GM12892 (cell line): Measurements from ENCODE around the gene IL9.

Source experiments
- DNase-seq: peaks from one replicate; pipeline ENCODE4 v3.0.0; 2011; ENCODE audit not compliant: insufficient read length
- FAIRE-seq: peaks from 2 replicates; lab custom pipeline; 2011; peaks lifted over from hg19 to GRCh38; lab: Jason Lieb, UNC
- POLR2A ChIP-seq: IDR thresholded peaks from 2 replicates; pipeline ENCODE4 v1.6.1; 2011; ENCODE audit warnings: low read depth, low read length, control low read depth
- POLR2AphosphoS5 ChIP-seq: IDR thresholded peaks from 2 replicates; pipeline ENCODE4 v1.6.1; 2011; ENCODE audit warnings: low read depth, low read length, control low read depth
- TAF1 ChIP-seq: IDR thresholded peaks from 2 replicates; pipeline ENCODE4 v1.6.1; 2011; ENCODE audit warnings: low read depth, mild to moderate bottlenecking, control low read depth, low read length, borderline replicate concordance

The IL9 gene

DNA sequence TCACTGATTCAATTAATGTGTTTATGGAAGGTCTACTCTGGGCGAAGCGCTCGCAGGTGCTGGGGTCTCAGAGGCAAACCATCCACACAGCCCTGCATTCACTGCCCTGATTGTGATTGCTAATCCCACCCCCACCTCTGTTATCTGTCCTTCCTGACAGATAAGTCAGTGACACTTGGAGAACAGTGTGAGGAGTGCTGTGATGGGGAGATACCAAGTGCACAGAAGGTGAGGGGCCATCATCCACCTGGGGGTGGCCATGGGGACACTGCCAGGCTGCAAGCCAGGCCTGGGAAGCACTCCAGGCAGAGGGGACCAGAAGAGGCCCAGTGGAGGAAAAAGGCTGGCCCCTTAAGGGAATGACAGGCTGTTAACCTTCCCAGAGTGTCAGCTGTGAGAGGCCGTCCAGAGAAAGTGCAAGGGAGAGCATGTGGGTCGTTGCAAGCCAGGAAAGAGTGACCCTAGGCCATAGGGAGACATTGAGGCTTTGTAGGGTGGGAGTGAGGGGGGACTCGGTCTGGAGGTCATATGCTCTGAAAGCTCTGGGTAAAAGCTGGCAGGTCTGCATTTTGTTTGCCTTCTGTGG, 18.0 kb downstream of the IL9 start:
- TF ChIP-seq TAF1 (no peak), POLR2A (no peak), POLR2AphosphoS5 (no peak)
- DNase-seq (no peak), FAIRE-seq (no peak)

DNA sequence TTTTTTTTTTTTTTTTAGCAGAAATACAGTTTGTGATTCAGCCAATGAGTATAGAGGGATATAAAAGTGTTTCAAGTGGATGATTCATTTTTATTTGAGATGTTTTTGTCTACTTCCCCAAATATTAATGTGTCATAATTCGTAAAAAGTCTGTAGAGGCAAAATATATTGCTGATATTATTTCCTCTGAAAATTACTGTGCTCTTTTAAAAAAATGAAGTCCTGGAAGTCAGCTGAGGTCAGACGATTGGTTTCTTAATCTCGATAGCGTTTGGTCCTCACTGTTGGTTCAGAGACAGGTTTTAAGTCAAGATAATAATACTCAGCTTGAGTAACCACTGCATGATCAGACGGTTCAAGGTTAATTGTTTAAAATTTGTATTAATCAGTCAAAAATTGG, 19.5 kb downstream of the IL9 start:
- DNase-seq (no peak), FAIRE-seq (no peak)
- TF ChIP-seq TAF1, result no peak
- TF ChIP-seq POLR2AphosphoS5, result no peak
- no peak for TF ChIP-seq POLR2A

DNA sequence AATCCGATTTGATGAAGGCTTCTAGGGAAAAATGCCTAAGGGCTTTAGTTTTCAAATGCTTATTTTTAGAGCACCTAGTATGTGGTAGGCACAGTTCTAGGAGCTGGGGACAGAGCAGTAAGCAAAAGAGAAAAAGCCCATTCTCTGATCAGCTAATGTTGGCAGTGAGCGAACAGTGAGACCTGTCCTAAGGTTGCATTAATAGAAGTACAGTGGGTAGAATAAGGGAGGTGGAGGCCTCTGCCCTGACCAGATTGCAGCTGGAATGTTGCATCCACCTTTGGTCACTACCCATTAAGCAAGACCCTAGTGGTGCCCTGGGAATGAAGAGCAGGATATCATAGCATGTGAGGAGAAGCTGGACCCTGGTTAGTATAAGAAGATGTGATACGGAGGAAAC, 20.1 kb downstream of the IL9 start:
- DNase-seq, result no peak
- no peak for FAIRE-seq
- TF ChIP-seq TAF1 (no peak), POLR2AphosphoS5 (no peak), POLR2A (no peak)

DNA sequence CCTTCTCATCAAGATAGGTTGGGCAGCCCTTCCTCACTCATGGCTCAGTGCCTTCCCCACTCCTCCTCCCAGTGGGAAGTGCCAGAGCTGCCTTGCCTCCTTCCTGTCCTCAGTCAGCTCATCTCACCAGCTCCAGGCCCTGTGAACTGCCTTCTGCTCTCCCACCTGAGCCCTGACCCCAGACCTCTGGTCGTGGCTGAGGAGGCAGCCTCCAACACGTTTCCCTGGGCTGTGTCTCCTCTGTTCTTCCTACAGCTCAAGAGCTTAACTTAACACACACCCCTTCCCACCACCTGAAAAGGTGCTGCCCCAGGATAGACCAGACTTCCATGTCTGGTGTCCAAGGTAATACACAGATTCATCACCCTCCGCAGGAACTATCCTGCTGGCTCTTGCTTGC, 21.2 kb downstream of the IL9 start:
- DNase-seq (no peak), FAIRE-seq (no peak)
- no peak for TF ChIP-seq TAF1
- TF ChIP-seq POLR2A, result no peak
- TF ChIP-seq POLR2AphosphoS5, result no peak

DNA sequence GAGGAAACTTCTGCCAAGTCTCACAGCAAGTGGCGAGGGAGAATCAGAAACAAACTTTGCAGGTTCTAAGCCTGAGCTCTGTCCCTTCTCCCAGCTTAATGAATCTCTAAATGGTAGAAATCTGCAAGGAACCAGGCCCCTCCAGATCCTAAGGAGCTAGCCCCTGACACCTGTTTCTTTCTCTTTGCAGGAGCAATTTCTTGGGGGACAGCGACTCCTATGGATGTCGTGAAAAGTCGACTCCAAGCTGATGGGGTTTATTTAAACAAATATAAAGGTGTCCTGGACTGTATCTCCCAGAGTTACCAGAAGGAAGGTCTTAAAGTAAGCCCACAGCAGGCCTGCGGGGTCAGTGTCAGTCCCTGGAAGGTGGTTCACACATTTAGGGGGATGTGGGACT, 21.8 kb downstream of the IL9 start:
- DNase-seq, result no peak
- TF ChIP-seq POLR2AphosphoS5, result no peak
- no peak for TF ChIP-seq TAF1
- TF ChIP-seq POLR2A, result no peak
- no peak for FAIRE-seq

DNA sequence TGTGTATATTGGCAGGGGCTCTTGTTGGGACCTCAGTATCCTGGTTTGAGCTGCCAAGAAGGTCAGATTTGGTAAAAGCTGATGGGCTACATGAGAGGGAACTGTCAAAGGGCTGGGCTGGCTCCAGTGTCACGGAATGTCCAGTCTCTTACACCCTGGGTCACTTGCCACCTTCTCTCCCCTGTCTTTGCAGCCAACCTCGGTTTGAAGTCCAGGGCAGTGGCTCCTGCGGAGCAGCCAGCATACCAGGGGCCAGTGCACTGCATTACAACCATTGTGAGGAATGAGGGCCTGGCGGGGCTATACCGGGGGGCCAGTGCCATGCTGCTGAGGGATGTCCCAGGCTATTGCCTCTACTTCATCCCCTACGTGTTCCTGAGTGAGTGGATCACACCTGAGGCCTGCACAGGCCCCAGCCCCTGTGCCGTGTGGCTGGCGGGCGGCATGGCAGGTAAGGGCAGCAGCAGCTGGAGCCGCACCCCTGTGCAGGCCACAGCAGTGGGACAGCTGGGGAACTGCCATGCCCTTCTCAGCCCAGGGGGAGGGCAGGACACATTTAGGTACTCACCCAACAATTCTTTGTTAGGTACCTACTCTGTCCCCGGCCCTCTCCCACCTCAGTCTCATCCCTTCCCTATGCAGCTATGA, 24.2 kb downstream of the IL9 start:
- TF ChIP-seq POLR2AphosphoS5 (no peak), POLR2A (no peak), TAF1 (no peak)
- FAIRE-seq (no peak), DNase-seq (no peak)

DNA sequence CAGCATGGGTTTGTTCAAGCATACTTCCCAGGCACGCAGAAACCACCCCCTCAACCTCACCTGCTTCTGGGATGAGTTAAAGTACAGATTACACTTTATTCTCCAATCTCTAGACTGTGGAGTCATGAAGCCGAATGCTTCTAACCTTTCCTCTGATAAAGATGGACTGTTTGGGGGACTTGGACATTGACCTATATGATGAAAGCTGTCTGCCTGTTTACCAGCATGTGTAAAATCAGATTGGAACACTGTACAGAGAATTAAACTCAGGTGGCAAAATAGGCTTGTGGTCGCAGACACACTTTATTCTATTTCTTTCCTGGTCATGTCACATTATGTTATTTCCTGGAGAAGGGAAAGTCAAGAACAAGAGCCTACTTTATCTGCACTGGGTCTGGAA, 25.7 kb downstream of the IL9 start:
- TF ChIP-seq POLR2AphosphoS5, result no peak
- TF ChIP-seq TAF1, result no peak
- no peak for TF ChIP-seq POLR2A
- no peak for DNase-seq
- FAIRE-seq, result no peak

DNA sequence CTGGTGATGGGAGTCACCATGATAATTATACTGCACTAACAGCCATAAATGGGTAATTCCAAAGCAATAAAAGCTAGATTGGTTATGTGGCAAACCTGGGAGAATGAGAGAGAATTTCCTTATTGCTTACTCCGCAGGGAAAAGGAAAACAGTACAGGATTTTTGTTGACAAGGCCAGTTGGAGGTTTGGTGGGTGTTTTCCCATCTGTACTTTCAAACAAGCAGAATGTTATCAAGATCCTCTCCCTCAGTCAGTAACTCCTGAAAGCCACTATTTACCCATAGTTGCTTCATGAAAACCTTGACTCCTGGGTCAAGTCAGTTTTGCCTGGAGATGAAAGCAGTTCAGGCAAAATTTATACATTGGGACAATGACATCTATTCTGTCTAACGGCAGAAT, 26.4 kb downstream of the IL9 start:
- no peak for TF ChIP-seq POLR2AphosphoS5
- no peak for TF ChIP-seq POLR2A
- TF ChIP-seq TAF1, result no peak
- DNase-seq (no peak), FAIRE-seq (no peak)

DNA sequence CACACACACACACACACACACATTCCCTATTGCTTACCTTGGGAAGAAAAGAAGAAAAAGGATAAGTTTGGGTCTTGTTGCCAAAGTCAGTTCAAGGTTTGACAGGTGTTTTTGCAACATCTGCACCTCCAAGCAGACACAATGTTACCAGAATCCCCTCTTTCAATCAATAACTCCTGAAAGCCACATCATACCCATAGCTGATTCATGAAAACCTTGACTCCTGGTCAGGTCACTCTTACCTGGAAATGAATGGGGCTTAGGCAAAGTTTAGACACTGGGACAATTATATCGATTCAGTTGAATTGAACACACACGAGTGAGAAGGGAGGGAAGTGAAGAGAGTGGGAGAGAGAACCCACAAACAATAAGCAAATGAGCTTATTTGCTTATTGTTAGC, 27.0 kb downstream of the IL9 start:
- TF ChIP-seq POLR2A (no peak), TAF1 (no peak), POLR2AphosphoS5 (no peak)
- DNase-seq (no peak), FAIRE-seq (no peak)

DNA sequence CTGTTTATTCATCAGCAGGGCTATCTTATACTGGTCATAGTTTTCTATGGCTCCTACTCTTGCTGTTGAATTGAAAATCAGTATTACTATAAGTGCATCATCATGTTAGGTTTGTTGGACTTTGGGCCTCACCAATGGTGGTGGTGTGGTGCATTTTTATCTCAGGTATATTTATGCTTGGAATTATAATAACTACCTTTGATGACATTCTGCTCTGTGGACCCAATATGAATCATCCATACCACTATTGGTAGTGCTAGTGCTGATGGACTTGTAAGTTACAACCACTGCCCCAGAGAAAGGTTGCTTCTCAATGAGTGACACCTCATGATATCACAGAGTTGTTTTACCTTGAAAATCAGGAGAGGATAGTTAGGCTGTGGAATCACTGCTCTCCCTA, 28.0 kb downstream of the IL9 start:
- DNase-seq (no peak), FAIRE-seq (no peak)
- TF ChIP-seq TAF1, result no peak

DNA sequence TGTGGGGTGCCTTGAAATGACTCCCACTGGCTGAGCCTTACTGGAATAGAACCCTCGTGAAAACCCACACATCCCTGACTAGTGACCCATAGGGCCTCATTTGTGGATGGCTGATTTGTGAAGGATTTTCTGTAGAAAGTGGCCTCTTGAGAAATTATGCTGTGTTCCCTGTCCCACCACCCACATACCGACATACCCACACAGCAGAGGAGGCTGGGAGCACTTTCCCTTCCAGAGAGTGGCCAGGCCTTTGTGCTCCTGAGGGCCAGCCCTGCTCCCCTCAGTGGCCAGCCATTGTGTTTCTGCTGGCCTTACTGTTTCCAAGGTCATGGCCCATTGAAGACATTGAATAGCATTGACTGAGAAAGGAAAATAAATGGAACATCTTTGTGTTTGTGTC, 29.6 kb downstream of the IL9 start:
- TF ChIP-seq POLR2AphosphoS5 (no peak), POLR2A (no peak), TAF1 (no peak)
- no peak for DNase-seq
- FAIRE-seq, result no peak

DNA sequence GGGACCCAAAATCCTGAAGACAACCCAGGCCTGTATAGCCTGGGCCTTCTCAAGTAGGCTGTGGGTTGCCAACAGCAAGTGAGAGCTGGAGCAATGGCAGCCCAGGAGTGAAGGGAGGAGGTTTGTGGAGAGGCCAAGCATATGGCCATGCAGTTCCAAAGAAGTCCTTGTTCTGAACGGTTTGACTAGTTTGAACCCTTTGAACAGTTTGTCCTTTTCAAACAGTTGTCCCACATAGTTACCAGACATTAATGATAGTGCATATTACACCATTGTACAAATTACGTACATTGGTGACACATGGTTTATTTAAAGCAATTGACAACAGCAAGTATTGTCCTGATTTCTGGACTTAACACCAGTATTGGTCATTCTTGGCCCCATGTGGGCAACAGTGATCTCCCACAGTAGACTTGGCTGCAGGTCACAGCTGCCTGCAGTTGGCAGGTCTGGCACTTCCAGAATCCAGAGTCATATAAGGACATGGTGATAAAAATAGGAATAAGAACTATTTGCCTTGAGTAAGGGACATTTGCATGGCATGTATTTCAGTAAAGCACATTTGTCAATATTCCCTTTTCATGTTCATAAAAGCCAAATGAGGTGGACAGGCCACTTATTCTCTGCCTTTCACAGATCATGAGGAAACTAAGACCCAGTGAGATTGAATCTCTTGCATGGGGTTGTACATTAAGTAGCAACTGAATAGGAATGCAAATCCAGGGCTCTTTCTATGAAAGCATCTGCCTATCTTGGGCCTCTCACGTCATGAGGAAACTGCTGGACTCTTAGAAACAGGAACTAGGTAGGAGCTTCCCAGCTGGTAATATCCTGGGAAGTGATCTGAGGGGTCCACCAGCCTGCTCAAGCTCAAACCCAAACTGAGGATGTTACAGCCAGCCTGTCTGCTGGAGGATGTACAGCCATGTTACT, 30.9 kb downstream of the IL9 start:
- TF ChIP-seq POLR2AphosphoS5, result no peak
- no peak for TF ChIP-seq POLR2A
- no peak for TF ChIP-seq TAF1
- no peak for DNase-seq
- FAIRE-seq, result no peak
